ACC112 (cell line): Measurements from ENCODE around the gene ASCC1.

Experiments used
- H2AFZ ChIP-seq: fragments of 200-600 bp; sonication (generic); one replicate; pipeline ENCODE4 v1.6.0; 2017; ENCODE audit warnings: antibody characterized with exemption, low read length; ENCODE audit not compliant: unreplicated experiment
- H3K27ac ChIP-seq: fragments of 200-600 bp; sonication (generic); 2 replicates; pipeline ENCODE4 v1.5.1; 2014; ENCODE audit warnings: low read depth, mild to moderate bottlenecking, antibody characterized with exemption, low read length, moderate library complexity
- H3K27me3 ChIP-seq: fragments of 200-600 bp; sonication (generic); 2 replicates; pipeline ENCODE4 v1.6.1; 2014; ENCODE audit warnings: mild to moderate bottlenecking, antibody characterized with exemption, low read length, moderate library complexity, mixed read lengths; ENCODE audit not compliant: insufficient read depth
- H3K36me3 ChIP-seq: fragments of 200-600 bp; sonication (generic); 2 replicates; pipeline ENCODE4 v1.6.1; 2016; ENCODE audit warnings: mild to moderate bottlenecking, antibody characterized with exemption, low read length, moderate library complexity, mixed read lengths; ENCODE audit not compliant: insufficient read depth
- H3K4me1 ChIP-seq: fragments of 200-600 bp; sonication (generic); one replicate; pipeline ENCODE4 v1.6.1; 2016; ENCODE audit warnings: low read length, mixed read lengths; ENCODE audit not compliant: insufficient read depth, unreplicated experiment, control insufficient read depth
- H3K4me3 ChIP-seq: fragments of 200-600 bp; sonication (generic); 2 replicates; pipeline ENCODE4 v1.5.1; 2014; ENCODE audit warnings: mild to moderate bottlenecking, low read depth, low read length
- H3K79me2 ChIP-seq: fragments of 200-600 bp; sonication (generic); one replicate; pipeline ENCODE4 v1.6.0; 2016; ENCODE audit warnings: low read length; ENCODE audit not compliant: control insufficient read depth, unreplicated experiment, insufficient read depth

ASCC1 gene

DNA sequence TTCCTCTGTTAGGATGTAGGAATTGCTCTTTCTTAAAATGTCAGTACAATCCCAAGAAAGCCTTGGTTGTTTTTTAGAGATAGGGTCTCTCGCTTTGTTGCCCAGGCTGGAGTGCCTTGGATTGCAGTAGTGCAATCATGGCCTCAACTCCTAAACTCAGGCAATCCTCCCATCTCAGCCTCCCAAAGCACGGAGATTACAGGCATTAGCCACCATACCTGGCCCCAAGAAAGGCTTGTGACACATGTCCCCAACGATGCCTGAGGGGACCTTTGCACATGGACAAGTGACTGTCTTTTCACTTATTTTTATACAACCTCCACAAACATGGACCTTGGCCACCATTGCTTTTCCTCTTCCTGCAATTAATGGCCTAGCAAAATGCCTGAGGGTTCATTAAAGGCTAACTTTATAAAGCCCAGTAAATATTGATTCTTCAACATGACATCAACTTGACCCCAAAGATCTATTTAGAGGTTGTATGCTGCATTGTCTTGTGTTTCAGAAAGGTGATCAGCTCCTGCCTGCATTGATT lies 117.7 kb downstream of the ASCC1 start:
- Histone ChIP-seq H3K4me3 (no peak overlapping the region), H3K27ac (peak overlapping the region; percentile 78), H3K4me1 (peaks cover 35% of the 10 kb centered on the region), H3K36me3 (peaks cover 4% of the 10 kb centered on the region; the same call in 1 of the 2 replicates), H3K27me3 (no peaks in the 10 kb centered on the region), H3K79me2 (no peaks in the 10 kb centered on the region), H2AFZ (no peak overlapping the region)

- no peak overlapping the region for H2AFZ ChIP-seq
- peak overlapping the region; percentile 93 for H3K27ac ChIP-seq
- H3K4me1 ChIP-seq, result peaks cover 35% of the 10 kb centered on the region
- H3K4me3 ChIP-seq, result no peak overlapping the region
- H3K36me3 ChIP-seq, result peaks cover 4% of the 10 kb centered on the region; the same call in 1 of the 2 replicates
- no peaks in the 10 kb centered on the region for H3K27me3 ChIP-seq
- H3K79me2 ChIP-seq, result no peaks in the 10 kb centered on the region
Measured at GRCh38 chr10:72097448-72098300, 118.4 kb downstream of the ASCC1 start.

GRCh38 chr10:72096115-72097000 lies 119.7 kb downstream of the ASCC1 start:
- Histone ChIP-seq H2AFZ (no peak overlapping the region), H3K36me3 (no peaks in the 10 kb centered on the region), H3K4me1 (peaks cover 35% of the 10 kb centered on the region), H3K27ac (peak overlapping the region; percentile 93), H3K4me3 (no peak overlapping the region), H3K27me3 (no peaks in the 10 kb centered on the region), H3K79me2 (no peaks in the 10 kb centered on the region)

- peaks cover 35% of the 10 kb centered on the region for H3K4me1 ChIP-seq
- H3K4me3 ChIP-seq, result no peak overlapping the region
- no peaks in the 10 kb centered on the region for H3K27me3 ChIP-seq
- H3K79me2 ChIP-seq, result no peaks in the 10 kb centered on the region
- H3K36me3 ChIP-seq, result no peaks in the 10 kb centered on the region
- no peak overlapping the region for H2AFZ ChIP-seq
- H3K27ac ChIP-seq, result no peak overlapping the region
Measured at GRCh38 chr10:72095195-72095594, 120.9 kb downstream of the ASCC1 start.

- H2AFZ ChIP-seq, result no peak overlapping the region
- no peak overlapping the region for H3K4me3 ChIP-seq
- H3K27ac ChIP-seq, result no peak overlapping the region
- H3K79me2 ChIP-seq, result no peaks in the 10 kb centered on the region
- H3K4me1 ChIP-seq, result peaks cover 35% of the 10 kb centered on the region
- peaks cover 6% of the 10 kb centered on the region for H3K27me3 ChIP-seq
- H3K36me3 ChIP-seq, result no peaks in the 10 kb centered on the region
Measured at GRCh38 chr10:72094574-72094973, 121.5 kb downstream of the ASCC1 start.

GRCh38 chr10:72093450-72093849 lies 122.6 kb downstream of the ASCC1 start:
- Histone ChIP-seq H3K36me3 (no peaks in the 10 kb centered on the region), H3K4me3 (no peak overlapping the region), H3K4me1 (peaks cover 24% of the 10 kb centered on the region), H2AFZ (no peak overlapping the region), H3K27me3 (peaks cover 14% of the 10 kb centered on the region), H3K27ac (no peak overlapping the region), H3K79me2 (no peaks in the 10 kb centered on the region)

DNA sequence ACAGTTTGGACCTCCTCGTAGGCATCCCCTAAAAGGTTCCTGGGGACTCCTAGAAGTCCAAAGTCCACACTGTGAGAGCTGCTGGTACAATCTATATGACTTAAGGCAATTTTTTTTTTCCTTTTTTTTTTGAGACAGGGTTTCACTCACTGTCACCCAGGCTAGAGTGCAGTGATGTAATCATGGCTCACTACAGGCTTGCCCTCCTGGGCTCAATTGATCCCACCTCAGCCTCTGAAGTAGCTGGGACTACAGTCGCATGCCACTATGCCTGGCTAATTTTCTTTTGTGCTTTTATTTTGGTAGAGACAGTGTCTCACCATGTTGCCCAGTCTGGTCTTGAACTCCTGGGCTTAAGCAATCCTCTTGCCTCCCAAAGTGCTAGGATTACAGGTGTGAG lies 123.1 kb downstream of the ASCC1 start:
- H3K4me1 ChIP-seq, result peaks cover 20% of the 10 kb centered on the region

DNA sequence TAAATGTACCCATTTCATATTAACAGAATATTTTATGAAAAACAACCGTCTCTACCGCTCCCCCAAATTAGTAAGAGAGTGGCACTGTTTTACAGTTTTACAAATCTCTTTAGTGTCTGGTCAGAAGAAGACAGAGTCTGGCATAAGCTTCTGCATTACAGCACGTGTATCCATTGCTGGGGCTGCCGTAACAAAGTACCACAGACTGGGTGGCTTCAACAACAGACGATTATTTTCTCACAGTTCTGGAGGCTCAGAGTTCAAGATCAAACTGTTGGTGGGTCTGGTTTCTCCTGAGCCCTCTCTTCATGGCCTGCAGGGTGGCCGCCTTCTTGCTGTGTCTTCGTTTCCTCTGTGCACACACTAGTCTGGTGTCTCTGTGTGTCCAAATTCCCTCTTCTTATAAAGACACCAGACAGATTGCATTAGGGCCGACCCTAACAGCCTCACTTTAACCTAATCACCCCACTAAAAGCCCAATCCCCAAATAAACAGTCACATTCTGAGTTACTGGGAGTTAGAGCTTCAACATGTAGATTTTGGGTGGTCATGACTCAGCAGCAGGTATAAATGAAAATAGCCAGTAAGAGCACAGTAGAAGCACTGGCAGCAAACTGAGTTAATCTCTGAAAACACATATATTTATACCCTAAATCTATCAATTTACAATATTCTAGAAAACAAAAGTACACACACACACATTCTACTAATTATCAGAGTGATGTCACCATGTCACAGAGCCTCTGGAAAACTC lies 123.7 kb downstream of the ASCC1 start:
- Histone ChIP-seq H3K79me2 (no peaks in the 10 kb centered on the region), H3K27me3 (peaks cover 25% of the 10 kb centered on the region), H2AFZ (no peak overlapping the region), H3K4me1 (peaks cover 20% of the 10 kb centered on the region), H3K4me3 (no peak overlapping the region), H3K36me3 (no peaks in the 10 kb centered on the region), H3K27ac (no peak overlapping the region)

More for the DNA sequence above, 123.1 kb downstream of the ASCC1 start:
- H3K4me3 ChIP-seq, result no peak overlapping the region
- H3K27ac ChIP-seq, result no peak overlapping the region
- no peaks in the 10 kb centered on the region for H3K36me3 ChIP-seq
- peaks cover 19% of the 10 kb centered on the region for H3K27me3 ChIP-seq
- no peaks in the 10 kb centered on the region for H3K79me2 ChIP-seq
- no peak overlapping the region for H2AFZ ChIP-seq

- Histone ChIP-seq H3K36me3 (no peaks in the 10 kb centered on the region), H3K4me1 (peaks cover 5% of the 10 kb centered on the region), H3K27ac (no peak overlapping the region), H3K4me3 (no peak overlapping the region), H3K27me3 (peaks cover 39% of the 10 kb centered on the region), H3K79me2 (no peaks in the 10 kb centered on the region), H2AFZ (no peak overlapping the region)
Measured at GRCh38 chr10:72090326-72090725, 125.8 kb downstream of the ASCC1 start.

DNA sequence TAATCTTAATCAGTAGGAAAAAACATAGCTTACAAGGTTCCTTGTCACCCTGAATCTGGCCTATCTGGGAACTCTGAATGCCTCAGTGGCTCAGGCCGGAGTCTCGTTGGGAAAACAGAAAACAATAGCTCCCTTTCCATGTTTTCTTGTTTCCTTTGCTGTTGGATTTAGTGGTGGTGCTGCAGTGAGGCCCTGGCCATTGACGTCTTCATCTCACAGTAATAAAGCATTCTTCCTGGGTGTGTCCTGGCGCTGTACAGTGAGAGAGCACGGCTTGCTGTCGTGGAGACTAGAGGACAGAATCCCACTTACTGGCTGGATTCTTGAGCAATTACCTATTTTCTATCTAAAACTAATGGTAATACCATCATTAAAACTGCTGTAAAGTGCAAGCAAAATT lies 126.5 kb downstream of the ASCC1 start:
- Histone ChIP-seq H3K27me3 (peaks cover 39% of the 10 kb centered on the region), H3K79me2 (no peaks in the 10 kb centered on the region), H3K27ac (no peak overlapping the region), H3K4me3 (no peak overlapping the region), H2AFZ (no peak overlapping the region), H3K36me3 (no peaks in the 10 kb centered on the region), H3K4me1 (peaks cover 5% of the 10 kb centered on the region)
